Measurements from ENCODE around the gene PYDC1. TPM values are rescaled to one million over a fixed set of nuclear protein-coding genes. Genes with fewer than 3 reads are reported as not detected.

PYDC1 gene
- total and polyA plus RNA-seq, 2 of the 13 experiments (the other 11 are each of a cell fraction or from before 2014, with no cell fraction given), result not detected

DNA sequence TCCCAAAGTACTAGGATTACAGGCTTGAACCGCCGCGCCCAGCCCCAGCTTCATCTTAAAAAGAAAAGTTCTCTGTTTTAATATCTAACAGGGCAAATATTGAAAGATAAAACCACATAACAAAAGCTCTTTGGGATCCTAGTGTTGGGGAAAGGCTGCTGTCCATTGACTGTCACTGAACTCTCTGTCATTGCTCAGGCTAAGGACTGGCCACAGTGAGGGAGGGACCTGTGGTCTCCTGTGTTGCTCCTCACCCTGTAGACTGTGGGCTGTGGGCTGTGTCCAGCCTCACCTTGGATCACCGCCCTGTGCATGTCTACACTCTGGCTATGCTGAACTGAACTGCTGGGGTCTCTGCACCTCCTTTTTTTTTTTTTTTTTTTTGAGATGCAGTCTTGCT lies 11.3 kb upstream of the PYDC1 start:
- WGBS (ENCODE audit: low lambda C conversion rate), result 50% methylated on average over 4 of the region's 4 CpGs
- Histone ChIP-seq H3K9ac (ENCODE audit: insufficient read depth, low read depth, low read length) (no peak overlapping the region), H3K4me3 (replicated peaks in 1 of 3; ENCODE audit: insufficient read depth in 1 of 3, low read depth in 2 of 3, low read length in 3 of 3) (no peak overlapping the region), H3K4me1 (ENCODE audit: insufficient read depth, low read length) (no peaks in the 10 kb centered on the region), H4K20me1 (ENCODE audit: insufficient read depth, low read length) (no peaks in the 10 kb centered on the region), H3K27ac (ENCODE audit: extremely low read length, insufficient read depth, low read length) (no peak overlapping the region), H2AFZ (ENCODE audit: low read length) (no peak overlapping the region), H3K4me2 (ENCODE audit: low read depth, low read length) (no peak overlapping the region), H3K79me2 (ENCODE audit: insufficient read depth, low read length) (no peaks in the 10 kb centered on the region), H3K27me3 (ENCODE audit: control insufficient read depth in 1 of 2, insufficient read depth in 2 of 2, low read length in 2 of 2) (peaks cover 5 to 27% of the 10 kb centered on the region in 2 experiments; a peak in 4 of 5 replicates), H3K9me3 (ENCODE audit: low read length) (no peaks in the 10 kb centered on the region), H3K36me3 (replicated peaks in 1 of 2; ENCODE audit: control insufficient read depth in 1 of 2, insufficient read depth in 2 of 2, low read length in 2 of 2) (no peaks in the 10 kb centered on the region)
- TF ChIP-seq, protein P1, sequence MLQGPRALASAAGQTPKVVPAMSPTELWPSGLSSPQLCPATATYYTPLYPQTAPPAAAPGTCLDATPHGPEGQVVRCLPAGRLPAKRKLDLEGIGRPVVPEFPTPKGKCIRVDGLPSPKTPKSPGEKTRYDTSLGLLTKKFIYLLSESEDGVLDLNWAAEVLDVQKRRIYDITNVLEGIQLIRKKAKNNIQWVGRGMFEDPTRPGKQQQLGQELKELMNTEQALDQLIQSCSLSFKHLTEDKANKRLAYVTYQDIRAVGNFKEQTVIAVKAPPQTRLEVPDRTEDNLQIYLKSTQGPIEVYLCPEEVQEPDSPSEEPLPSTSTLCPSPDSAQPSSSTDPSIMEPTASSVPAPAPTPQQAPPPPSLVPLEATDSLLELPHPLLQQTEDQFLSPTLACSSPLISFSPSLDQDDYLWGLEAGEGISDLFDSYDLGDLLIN (CRISPR knock-in tag; IDR thresholded peaks at IDR 0.05; ENCODE audit: borderline replicate concordance), result no peak
- TF ChIP-seq, protein P2, sequence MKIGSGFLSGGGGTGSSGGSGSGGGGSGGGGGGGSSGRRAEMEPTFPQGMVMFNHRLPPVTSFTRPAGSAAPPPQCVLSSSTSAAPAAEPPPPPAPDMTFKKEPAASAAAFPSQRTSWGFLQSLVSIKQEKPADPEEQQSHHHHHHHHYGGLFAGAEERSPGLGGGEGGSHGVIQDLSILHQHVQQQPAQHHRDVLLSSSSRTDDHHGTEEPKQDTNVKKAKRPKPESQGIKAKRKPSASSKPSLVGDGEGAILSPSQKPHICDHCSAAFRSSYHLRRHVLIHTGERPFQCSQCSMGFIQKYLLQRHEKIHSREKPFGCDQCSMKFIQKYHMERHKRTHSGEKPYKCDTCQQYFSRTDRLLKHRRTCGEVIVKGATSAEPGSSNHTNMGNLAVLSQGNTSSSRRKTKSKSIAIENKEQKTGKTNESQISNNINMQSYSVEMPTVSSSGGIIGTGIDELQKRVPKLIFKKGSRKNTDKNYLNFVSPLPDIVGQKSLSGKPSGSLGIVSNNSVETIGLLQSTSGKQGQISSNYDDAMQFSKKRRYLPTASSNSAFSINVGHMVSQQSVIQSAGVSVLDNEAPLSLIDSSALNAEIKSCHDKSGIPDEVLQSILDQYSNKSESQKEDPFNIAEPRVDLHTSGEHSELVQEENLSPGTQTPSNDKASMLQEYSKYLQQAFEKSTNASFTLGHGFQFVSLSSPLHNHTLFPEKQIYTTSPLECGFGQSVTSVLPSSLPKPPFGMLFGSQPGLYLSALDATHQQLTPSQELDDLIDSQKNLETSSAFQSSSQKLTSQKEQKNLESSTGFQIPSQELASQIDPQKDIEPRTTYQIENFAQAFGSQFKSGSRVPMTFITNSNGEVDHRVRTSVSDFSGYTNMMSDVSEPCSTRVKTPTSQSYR (CRISPR knock-in tag; IDR thresholded peaks at IDR 0.05; ENCODE audit: borderline replicate concordance), result no peak
- TF ChIP-seq ZNF354B (CRISPR knock-in tag; IDR thresholded peaks at IDR 0.05), result no peak
- in situ Hi-C loops (cut with HindIII; ENCODE audit: extremely low pct_ligation_motif_present, low pct_unique_long_range_greater_than_20kb), result no loop called here
- no TSS peak for BruUV-seq (replicated peaks)
- ChIA-PET POLR2A (no interaction called here), CTCF (ENCODE audit: low intra/inter-chr PET ratio, low total read pairs) (no interaction called here)
- intact Hi-C loops (cut with micrococcal nuclease; ENCODE audit: unreplicated experiment), result no loop called here
- FAIRE-seq (no peak), ATAC-seq (peak; percentile 60), DNase-seq (ENCODE audit: low spot score) (no peak)

DNA sequence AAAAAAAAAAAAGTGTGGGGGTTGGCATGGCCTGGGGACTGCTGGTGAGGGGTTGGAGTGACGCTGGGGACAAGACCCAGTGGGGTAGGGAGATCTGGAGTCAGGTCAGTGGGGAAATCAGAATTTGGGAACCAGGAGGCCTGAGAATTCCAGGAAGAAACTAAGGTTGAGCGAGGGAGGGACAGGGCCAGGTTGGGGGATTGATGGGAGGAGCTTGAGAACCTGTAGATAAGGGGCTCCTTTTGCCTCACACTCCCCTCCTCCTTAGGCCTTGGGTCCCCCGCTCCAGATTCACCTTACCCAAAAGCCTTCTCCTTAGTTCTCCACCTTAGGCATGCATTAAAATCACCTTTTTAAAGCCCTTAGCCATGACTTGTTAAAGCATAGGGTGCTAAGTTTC lies 8.3 kb upstream of the PYDC1 start:
- 40% methylated on average over 3 of the region's 3 CpGs for WGBS (ENCODE audit: low lambda C conversion rate)
- DNase-seq (ENCODE audit: low spot score) (no peak), ATAC-seq (no peak), FAIRE-seq (no peak)
- peaks cover 9 to 46% of the 10 kb centered on the region in 2 experiments; a peak in 4 of 5 replicates for H3K27me3 ChIP-seq (ENCODE audit: control insufficient read depth in 1 of 2, insufficient read depth in 2 of 2, low read length in 2 of 2)
- no peak overlapping the region for H3K4me3 ChIP-seq (replicated peaks in 1 of 3; ENCODE audit: insufficient read depth in 1 of 3, low read depth in 2 of 3, low read length in 3 of 3)
- in situ Hi-C loops (cut with HindIII; ENCODE audit: extremely low pct_ligation_motif_present, low pct_unique_long_range_greater_than_20kb) (no loop called here), intact Hi-C loops (cut with micrococcal nuclease; ENCODE audit: unreplicated experiment) (no loop called here)
- no peaks in the 10 kb centered on the region for H4K20me1 ChIP-seq (ENCODE audit: insufficient read depth, low read length)
- H3K9ac ChIP-seq (ENCODE audit: insufficient read depth, low read depth, low read length), result no peak overlapping the region
- ChIA-PET CTCF (ENCODE audit: low intra/inter-chr PET ratio, low total read pairs) (no interaction called here), POLR2A (no interaction called here)
- H3K4me1 ChIP-seq (ENCODE audit: insufficient read depth, low read length), result no peaks in the 10 kb centered on the region
- H3K4me2 ChIP-seq (ENCODE audit: low read depth, low read length), result no peak overlapping the region
- no peaks in the 10 kb centered on the region for H3K79me2 ChIP-seq (ENCODE audit: insufficient read depth, low read length)
- no peak overlapping the region for H3K27ac ChIP-seq (ENCODE audit: extremely low read length, insufficient read depth, low read length)
- H3K36me3 ChIP-seq (replicated peaks in 1 of 2; ENCODE audit: control insufficient read depth in 1 of 2, insufficient read depth in 2 of 2, low read length in 2 of 2), result no peaks in the 10 kb centered on the region
- no peak for TF ChIP-seq ZNF446 (CRISPR knock-in tag; IDR thresholded peaks at IDR 0.05)
- no TSS peak for BruUV-seq (replicated peaks)
- no peak overlapping the region for H2AFZ ChIP-seq (ENCODE audit: low read length)
- H3K9me3 ChIP-seq (ENCODE audit: low read length), result no peaks in the 10 kb centered on the region

Data from HepG2 (cell line).